Measurements from ENCODE around the gene BRD3.

- TF ChIP-seq EZH2 (IDR thresholded peaks at IDR 0.05; ENCODE audit: borderline replicate concordance, low read depth, low read length, poor library complexity, severe bottlenecking) (no peak), CTCF (conservative IDR thresholded peaks at IDR 0.05; ENCODE audit: low read depth, low read length) (no peak)
Measured at GRCh38 chr9:134063088-134063570, 4.7 kb downstream of the BRD3 start.

Measured in A673 (cell line).